Right atrium auricular region (tissue), 2 donors: ENCODE results near the gene CAMK2N1. TPM values are rescaled to one million over a fixed set of nuclear protein-coding genes. Genes with fewer than 3 reads are reported as not detected.

Experiments used
- DNase-seq: peaks from one replicate; pipeline ENCODE4 v3.0.0-alpha.2; 2019; ENCODE audit warnings: low spot score
- H3K27ac ChIP-seq, 2 donors: fragments of 200-600 bp; sonication (generic); 1 replicate in 1 of 2; 2 replicates in 1 of 2; pipeline ENCODE4 v1.5.1; 2016 to 2019
- H3K27me3 ChIP-seq, 2 donors: fragments of 200-600 bp; sonication (generic); one replicate each; pipeline versions ENCODE4 v1.5.1 to v1.6.0; 2017 to 2019
- H3K36me3 ChIP-seq: fragments of 200-600 bp; sonication (generic); one replicate; pipeline ENCODE4 v1.5.1; 2016
- H3K4me1 ChIP-seq, 2 donors: fragments of 200-600 bp; sonication (generic); one replicate each; pipeline versions ENCODE4 v1.5.1 to v1.6.0; 2017 to 2019
- H3K4me3 ChIP-seq, 2 donors: fragments of 200-600 bp; sonication (generic); 1 replicate in 1 of 2; 2 replicates in 1 of 2; pipeline ENCODE4 v1.5.1; 2017 to 2019; ENCODE audit warnings: mild to moderate bottlenecking in 1 of 2, moderate library complexity in 1 of 2
- H3K9me3 ChIP-seq, 2 donors: fragments of 200-600 bp; sonication (generic); one replicate each; pipeline ENCODE4 v1.5.1; 2019
- total RNA-seq, 2 donors: library from RNA; depleted of rRNA; stranded (reverse); fragments of >200 nt; gene quantifications; one replicate each; pipeline ENCODE4 v1.1.0, GENCODE V29; 2016
- TF ChIP-seq, protein P1 (sequence below), 2 donors: fragments of 200-600 bp; sonication (generic); IDR thresholded peaks; one replicate each; pipeline ENCODE4 v1.5.1; 2019; ENCODE audit warnings: antibody characterized with exemption in 2 of 2

CAMK2N1 gene
- total RNA-seq, 2 donors from 2014 or later, result 5.3 to 13.4 TPM

DNA sequence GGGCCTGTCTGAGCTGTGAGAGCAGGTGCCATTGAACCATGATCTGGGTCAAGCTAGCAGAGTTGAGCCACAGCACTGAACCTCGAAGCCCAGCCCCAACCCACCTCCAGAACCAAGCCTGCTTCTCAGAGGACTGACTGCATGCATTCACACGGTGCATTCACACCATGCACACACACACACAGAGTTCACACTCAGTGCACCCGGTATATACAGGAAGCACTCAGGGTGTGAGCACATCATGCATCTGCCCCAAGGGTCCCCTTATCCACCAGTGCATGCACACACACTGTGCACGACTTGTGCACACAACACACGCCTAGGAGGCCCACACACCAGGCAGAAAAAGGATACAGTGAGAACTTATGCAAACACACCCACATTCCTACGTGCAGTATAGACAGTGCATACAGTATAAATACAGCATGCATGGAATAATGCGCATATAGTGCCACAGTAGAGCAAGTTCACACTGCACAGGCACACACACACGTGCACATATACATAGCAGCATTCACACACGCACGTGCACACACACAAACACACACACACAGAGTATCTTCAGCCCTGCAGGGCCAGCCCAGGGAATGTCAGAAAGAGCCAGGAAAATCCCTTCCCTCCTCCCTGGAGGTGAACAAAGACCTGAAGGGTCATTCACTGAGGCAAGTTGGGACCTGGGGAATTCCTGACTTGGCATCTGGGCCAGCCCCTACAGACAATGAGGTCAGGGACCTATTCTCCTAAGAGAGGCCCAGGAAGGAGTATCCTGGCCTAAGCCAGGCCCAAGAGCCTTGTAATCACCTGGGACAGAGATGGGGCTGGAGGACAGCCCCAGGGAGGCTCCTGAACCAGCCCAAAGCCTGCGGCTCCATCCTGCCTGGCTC lies 42.1 kb downstream of the CAMK2N1 start:
- Histone ChIP-seq H3K9me3 (no peaks in the 10 kb centered on the region), H3K27me3 (no peaks in the 10 kb centered on the region), H3K4me3 (no peak overlapping the region), H3K4me1 (no peaks in the 10 kb centered on the region), H3K27ac (no peak overlapping the region), H3K36me3 (no peaks in the 10 kb centered on the region)
- TF ChIP-seq, protein P1, sequence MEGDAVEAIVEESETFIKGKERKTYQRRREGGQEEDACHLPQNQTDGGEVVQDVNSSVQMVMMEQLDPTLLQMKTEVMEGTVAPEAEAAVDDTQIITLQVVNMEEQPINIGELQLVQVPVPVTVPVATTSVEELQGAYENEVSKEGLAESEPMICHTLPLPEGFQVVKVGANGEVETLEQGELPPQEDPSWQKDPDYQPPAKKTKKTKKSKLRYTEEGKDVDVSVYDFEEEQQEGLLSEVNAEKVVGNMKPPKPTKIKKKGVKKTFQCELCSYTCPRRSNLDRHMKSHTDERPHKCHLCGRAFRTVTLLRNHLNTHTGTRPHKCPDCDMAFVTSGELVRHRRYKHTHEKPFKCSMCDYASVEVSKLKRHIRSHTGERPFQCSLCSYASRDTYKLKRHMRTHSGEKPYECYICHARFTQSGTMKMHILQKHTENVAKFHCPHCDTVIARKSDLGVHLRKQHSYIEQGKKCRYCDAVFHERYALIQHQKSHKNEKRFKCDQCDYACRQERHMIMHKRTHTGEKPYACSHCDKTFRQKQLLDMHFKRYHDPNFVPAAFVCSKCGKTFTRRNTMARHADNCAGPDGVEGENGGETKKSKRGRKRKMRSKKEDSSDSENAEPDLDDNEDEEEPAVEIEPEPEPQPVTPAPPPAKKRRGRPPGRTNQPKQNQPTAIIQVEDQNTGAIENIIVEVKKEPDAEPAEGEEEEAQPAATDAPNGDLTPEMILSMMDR (IDR thresholded peaks at IDR 0.05), result no peak
- no peak for DNase-seq

DNA sequence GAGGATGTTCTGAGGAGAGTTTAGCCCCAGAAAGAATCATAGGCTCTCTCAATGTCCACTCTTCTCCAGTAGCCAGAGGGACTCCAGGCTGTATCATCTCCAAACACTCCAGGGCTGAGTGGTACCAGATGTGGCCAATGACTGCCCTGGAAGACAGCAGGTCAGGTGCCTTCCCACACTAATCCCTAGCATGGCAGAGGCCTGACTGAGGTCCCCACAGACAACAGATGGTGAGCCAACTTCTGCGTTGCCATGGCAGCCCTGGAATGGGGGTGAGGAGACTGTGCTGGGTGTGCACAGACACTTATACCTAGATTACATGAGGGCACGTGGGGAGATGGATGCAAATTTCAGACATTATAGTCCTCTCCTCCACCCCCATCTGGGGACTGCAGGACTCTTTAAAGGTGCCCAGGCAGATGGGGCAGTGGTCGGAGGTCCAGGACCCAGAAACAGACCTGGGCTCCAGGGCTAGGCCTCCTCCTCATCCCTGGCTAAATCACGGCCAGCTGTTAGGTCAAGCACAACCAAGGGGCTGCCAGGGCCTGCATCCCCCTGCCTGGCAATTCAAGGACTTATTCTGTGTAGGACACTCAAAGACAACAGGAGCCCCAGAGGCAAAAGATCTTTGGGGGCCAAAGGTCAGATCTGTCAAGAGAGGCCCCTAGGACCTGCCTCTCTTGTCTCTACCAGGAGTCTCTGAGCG lies 42.9 kb downstream of the CAMK2N1 start:
- no peak overlapping the region for H3K27ac ChIP-seq
- no peak for DNase-seq
- no peaks in the 10 kb centered on the region for H3K27me3 ChIP-seq
- H3K9me3 ChIP-seq, result no peaks in the 10 kb centered on the region
- H3K36me3 ChIP-seq, result no peaks in the 10 kb centered on the region
- no peak overlapping the region for H3K4me3 ChIP-seq
- H3K4me1 ChIP-seq, result no peaks in the 10 kb centered on the region
- TF ChIP-seq, protein P1 (IDR thresholded peaks at IDR 0.05), result no peak

DNA sequence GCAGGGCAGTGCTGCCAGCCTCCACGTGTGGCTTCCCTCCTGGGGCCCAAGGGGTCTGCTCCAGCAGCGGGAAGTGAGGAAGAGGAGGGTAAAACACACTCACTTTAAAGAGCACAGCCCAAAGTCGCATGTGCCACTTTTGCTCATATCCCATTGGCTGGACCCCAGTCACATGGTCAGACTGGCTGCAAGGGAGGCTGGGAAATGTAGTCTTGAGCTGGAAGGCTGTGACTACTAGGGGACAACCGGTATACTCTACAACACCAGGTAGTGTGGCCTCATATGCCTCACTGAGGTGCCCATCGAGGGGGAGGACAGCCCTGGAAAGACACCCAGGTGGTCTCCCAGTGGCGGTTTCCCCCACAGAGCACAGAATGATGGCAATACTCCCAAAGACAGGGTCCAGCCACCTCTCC lies 45.2 kb downstream of the CAMK2N1 start:
- Histone ChIP-seq H3K27ac (no peak overlapping the region), H3K9me3 (no peaks in the 10 kb centered on the region), H3K27me3 (no peaks in the 10 kb centered on the region), H3K4me3 (no peak overlapping the region), H3K36me3 (no peaks in the 10 kb centered on the region), H3K4me1 (no peaks in the 10 kb centered on the region)
- DNase-seq, result no peak
- TF ChIP-seq, protein P1 (IDR thresholded peaks at IDR 0.05), result no peak

DNA sequence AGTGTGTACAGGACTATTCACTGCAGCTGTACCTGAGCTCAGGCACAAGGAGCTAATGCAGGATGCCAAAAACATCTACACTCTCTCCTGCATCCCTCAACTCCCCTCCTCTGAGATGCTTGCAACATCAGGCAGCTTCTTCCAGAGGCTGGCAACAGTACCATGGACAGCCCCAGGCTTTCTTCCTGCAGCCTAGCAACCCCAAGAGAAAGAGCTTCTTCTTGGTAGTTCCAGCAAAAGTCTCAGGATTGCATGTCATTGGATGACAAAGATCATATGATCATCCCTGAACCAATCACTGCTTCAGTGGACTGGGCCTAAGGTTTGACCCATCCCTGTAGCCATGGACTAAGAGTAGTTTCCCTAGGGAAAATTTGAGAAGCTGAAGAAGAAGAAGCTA lies 46.7 kb downstream of the CAMK2N1 start:
- H3K27ac ChIP-seq, result no peak overlapping the region
- H3K36me3 ChIP-seq, result no peaks in the 10 kb centered on the region
- TF ChIP-seq, protein P1 (IDR thresholded peaks at IDR 0.05), result no peak
- H3K27me3 ChIP-seq, result no peaks in the 10 kb centered on the region
- H3K4me1 ChIP-seq, result no peaks in the 10 kb centered on the region
- DNase-seq, result no peak
- no peak overlapping the region for H3K4me3 ChIP-seq
- H3K9me3 ChIP-seq, result no peaks in the 10 kb centered on the region

DNA sequence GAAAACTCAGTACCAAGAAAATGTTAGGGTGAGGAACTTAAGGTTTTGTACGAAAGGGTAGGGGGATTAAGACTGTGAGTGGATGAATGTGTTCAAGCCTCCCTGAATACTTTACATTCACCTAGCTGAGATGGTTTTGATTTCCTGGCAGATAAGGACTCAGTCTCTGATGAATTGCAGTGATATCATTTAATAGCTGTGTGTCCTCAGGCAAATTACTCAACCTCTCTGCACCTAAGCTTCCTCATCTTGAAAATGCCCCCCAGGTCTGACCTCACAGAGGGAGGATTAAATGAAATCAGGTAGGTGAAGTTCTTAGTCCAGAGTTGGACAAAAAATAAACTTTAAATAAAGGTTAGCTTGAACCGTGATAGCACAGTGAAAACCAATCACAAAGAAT lies 48.4 kb downstream of the CAMK2N1 start:
- Histone ChIP-seq H3K9me3 (no peaks in the 10 kb centered on the region), H3K27ac (no peak overlapping the region), H3K4me1 (no peaks in the 10 kb centered on the region), H3K4me3 (no peak overlapping the region), H3K36me3 (no peaks in the 10 kb centered on the region), H3K27me3 (no peaks in the 10 kb centered on the region)
- no peak for DNase-seq
- TF ChIP-seq, protein P1 (IDR thresholded peaks at IDR 0.05), result no peak
